HepG2 (cell line): Measurements from ENCODE around the gene KIF25. TPM values are rescaled to one million over a fixed set of nuclear protein-coding genes. Genes with fewer than 3 reads are reported as not detected.

Source experiments
- ATAC-seq: fragments of 200-7000 bp; cut with Tn5 transposase; 3 replicates; pipeline ENCODE4 v1.9.1; 2020; ENCODE audit warnings: mild to moderate bottlenecking, moderate library complexity
- BruUV-seq: library from RNA; stranded (reverse); fragments of 400-500 nt; replicated peaks from 2 replicates; lab custom pipeline; 2021; lab: Mats Ljungman, UMichigan
- CTCF ChIA-PET: fragments of 300-600 bp; formaldehyde crosslinking; extraction: SDS; loops from one replicate; lab custom pipeline; 2021; ENCODE audit warnings: low total read pairs, inconsistent platforms, low intra/inter-chr PET ratio; lab: Yijun Ruan, JAX
- POLR2A ChIA-PET: fragments of 350-600 bp; sonication (Branson Sonifier 250); formaldehyde crosslinking; loops from one replicate; lab custom pipeline; 2020; ENCODE audit warnings: antibody characterized with exemption, inconsistent platforms; lab: Yijun Ruan, JAX
- DNase-seq: peaks from one replicate; pipeline ENCODE4 v3.0.0-alpha.2; 2015; ENCODE audit warnings: low spot score
- FAIRE-seq: peaks from 3 replicates; lab custom pipeline; 2011; peaks lifted over from hg19 to GRCh38; lab: Jason Lieb, UNC
- H2AFZ ChIP-seq: one replicate; pipeline ENCODE4 v1.6.1; 2011; ENCODE audit warnings: low read length, inconsistent platforms
- H3K27ac ChIP-seq: fragments of 300-600 bp; 3 replicates; pipeline ENCODE4 v1.8.0; 2011; ENCODE audit warnings: mixed run types, mild to moderate bottlenecking, mixed read lengths, low read length, inconsistent platforms; ENCODE audit not compliant: insufficient read depth; ENCODE audit errors: extremely low read length
- H3K27me3 ChIP-seq, 2 experiments: fragments of 200-600 bp in 1 of 2; 2 replicates in 1 of 2; 3 replicates in 1 of 2; pipeline versions ENCODE4 v1.6.0 to v1.8.0; 2011; ENCODE audit warnings: low read length in 2 of 2, mild to moderate bottlenecking in 2 of 2, moderate library complexity in 2 of 2, inconsistent platforms in 1 of 2; ENCODE audit not compliant: insufficient read depth in 2 of 2, control insufficient read depth in 1 of 2
- H3K36me3 ChIP-seq, 2 experiments: fragments of 200-600 bp in 1 of 2; replicated peaks in 1 of 2; 2 replicates in 1 of 2; 3 replicates in 1 of 2; pipeline versions ENCODE4 v1.5.1 to v1.8.0; 2011; ENCODE audit warnings: low read length in 2 of 2, inconsistent platforms in 1 of 2; ENCODE audit not compliant: insufficient read depth in 2 of 2, control insufficient read depth in 1 of 2
- H3K4me1 ChIP-seq: 2 replicates; pipeline ENCODE4 v1.5.1; 2012; ENCODE audit warnings: low read length, inconsistent platforms; ENCODE audit not compliant: insufficient read depth
- H3K4me2 ChIP-seq: 2 replicates; pipeline ENCODE4 v1.6.0; 2011; ENCODE audit warnings: low read depth, low read length, inconsistent platforms
- H3K4me3 ChIP-seq, 3 experiments: fragments of 200-600 bp in 1 of 3; sonication (generic), shearing (Covaris generic) in 1 of 3; replicated peaks in 1 of 3; 2 replicates each; pipeline ENCODE4 v1.5.1; 2011 to 2016; ENCODE audit warnings: low read length in 3 of 3, inconsistent platforms in 2 of 3, low read depth in 2 of 3, mild to moderate bottlenecking in 2 of 3, control low read depth in 1 of 3, mixed read lengths in 1 of 3; ENCODE audit not compliant: insufficient read depth in 1 of 3
- H3K79me2 ChIP-seq: one replicate; pipeline ENCODE4 v1.6.1; 2011; ENCODE audit warnings: low read length, inconsistent platforms; ENCODE audit not compliant: insufficient read depth
- H3K9ac ChIP-seq: 2 replicates; pipeline ENCODE4 v1.6.0; 2011; ENCODE audit warnings: mild to moderate bottlenecking, low read depth, low read length, inconsistent platforms; ENCODE audit not compliant: insufficient read depth
- H3K9me3 ChIP-seq: 2 replicates; pipeline ENCODE4 v1.5.1; 2012; ENCODE audit warnings: mild to moderate bottlenecking, low read length
- H4K20me1 ChIP-seq: 2 replicates; pipeline ENCODE4 v1.6.0; 2011; ENCODE audit warnings: inconsistent platforms, mild to moderate bottlenecking, low read length, moderate library complexity; ENCODE audit not compliant: insufficient read depth
- ATF7-NPFF ChIP-seq: sonication (generic); formaldehyde crosslinking; IDR thresholded peaks from 2 replicates; pipeline ENCODE4 v1.8.1; 2023; ENCODE audit warnings: mild to moderate bottlenecking, low read depth, missing genetic modification reagents, moderate library complexity
- CREM ChIP-seq, 2 experiments: sonication (generic) in 1 of 2; formaldehyde crosslinking in 1 of 2; IDR thresholded peaks; 2 replicates each; pipeline versions ENCODE4 v1.4.0 to v1.6.1; 2016 to 2020; ENCODE audit warnings: antibody characterized with exemption in 1 of 2, mild to moderate bottlenecking in 1 of 2, missing genetic modification reagents in 1 of 2
- FOXK2 ChIP-seq: fragments of 450-650 bp; IDR thresholded peaks from 2 replicates; pipeline ENCODE4 v1.6.1; 2016
- GPN1 ChIP-seq: sonication (generic); formaldehyde crosslinking; IDR thresholded peaks from 2 replicates; pipeline ENCODE4 v1.5.1; 2020; ENCODE audit warnings: missing genetic modification reagents, borderline replicate concordance
- HIVEP1 ChIP-seq: sonication (generic); formaldehyde crosslinking; IDR thresholded peaks from 2 replicates; pipeline ENCODE4 v1.4.0; 2020; ENCODE audit warnings: mild to moderate bottlenecking, missing genetic modification reagents
- MTF2 ChIP-seq: sonication (generic); formaldehyde crosslinking; IDR thresholded peaks from 2 replicates; pipeline ENCODE4 v1.5.0; 2020; ENCODE audit warnings: missing genetic modification reagents, borderline replicate concordance
- MZF1 ChIP-seq: sonication (generic); formaldehyde crosslinking; IDR thresholded peaks from 2 replicates; pipeline ENCODE4 v1.8.1; 2023; ENCODE audit warnings: mild to moderate bottlenecking, missing genetic modification reagents, borderline replicate concordance
- PAX8 ChIP-seq: sonication (generic); formaldehyde crosslinking; IDR thresholded peaks from 2 replicates; pipeline ENCODE4 v1.8.0; 2022; ENCODE audit warnings: mild to moderate bottlenecking, missing genetic modification reagents, borderline replicate concordance
- RAD21 ChIP-seq: fragments of 450-650 bp; formaldehyde crosslinking; IDR thresholded peaks from 2 replicates; pipeline ENCODE4 v1.5.0; 2020; ENCODE audit warnings: mild to moderate bottlenecking
- RBFOX2 ChIP-seq: fragments of 200-400 bp; formaldehyde crosslinking; IDR thresholded peaks from 2 replicates; pipeline ENCODE4 v1.6.1; 2017; ENCODE audit warnings: low read depth, mild to moderate bottlenecking, low read length
- SATB2 ChIP-seq: sonication (generic); formaldehyde crosslinking; IDR thresholded peaks from 2 replicates; pipeline ENCODE4 v1.5.0; 2020; ENCODE audit warnings: missing genetic modification reagents
- SIX4 ChIP-seq: sonication (generic); formaldehyde crosslinking; IDR thresholded peaks from 2 replicates; pipeline ENCODE4 v1.4.0; 2020; ENCODE audit warnings: missing genetic modification reagents
- TBP ChIP-seq: sonication (generic); formaldehyde crosslinking; IDR thresholded peaks from 2 replicates; pipeline ENCODE4 v1.5.0; 2020; ENCODE audit warnings: missing genetic modification reagents
- ZBTB34 ChIP-seq: sonication (generic); formaldehyde crosslinking; IDR thresholded peaks from 2 replicates; pipeline ENCODE4 v1.8.0; 2022; ENCODE audit warnings: mild to moderate bottlenecking, missing genetic modification reagents
- ZNF546 ChIP-seq: sonication (generic); formaldehyde crosslinking; conservative IDR thresholded peaks from 2 replicates; pipeline ENCODE4 v1.8.1; 2023; ENCODE audit warnings: mild to moderate bottlenecking, missing genetic modification reagents
- ZNF547 ChIP-seq: sonication (generic); formaldehyde crosslinking; IDR thresholded peaks from 2 replicates; pipeline ENCODE4 v1.5.1; 2020; ENCODE audit warnings: mild to moderate bottlenecking, missing genetic modification reagents
- ZSCAN29 ChIP-seq: sonication (generic); formaldehyde crosslinking; conservative IDR thresholded peaks from 2 replicates; pipeline ENCODE4 v1.4.0; 2020; ENCODE audit warnings: mild to moderate bottlenecking, missing genetic modification reagents
- ZZZ3 ChIP-seq: sonication (generic); formaldehyde crosslinking; IDR thresholded peaks from 2 replicates; pipeline ENCODE4 v1.4.0; 2020; ENCODE audit warnings: missing genetic modification reagents, mild to moderate bottlenecking, borderline replicate concordance
- WGBS: methylation state at CpG from one replicate; pipeline ENCODE4 v1.1.6; 2017; ENCODE audit warnings: low lambda C conversion rate; 5-methylcytosine and 5-hydroxymethylcytosine counted together
- in situ Hi-C: cut with HindIII; loops from 2 replicates; pipeline ENCODE4 v1.10.0; 2017; ENCODE audit warnings: low pct_unique_long_range_greater_than_20kb; ENCODE audit not compliant: extremely low pct_ligation_motif_present
- intact Hi-C: fragments of 100-400 bp; cut with micrococcal nuclease; formaldehyde crosslinking; loops from one replicate; pipeline ENCODE4 v1.10.0; 2022; ENCODE audit not compliant: unreplicated experiment
- polyA plus RNA-seq, 8 experiments: library from polyadenylated mRNA; depleted of rRNA in 3 of 8; stranded (reverse) in 7 of 8; unstranded in 1 of 8; fragments of >200 nt; fragmentation: Illumina TruSeq in 4 of 8; extraction: Trizol in 4 of 8; gene quantifications; 2 replicates each; pipeline versions ENCODE4 v1.2.1 to v1.2.3, GENCODE V29; 2011 to 2016; ENCODE audit warnings: low read depth in 4 of 8, missing spikeins in 1 of 8, mixed read lengths in 1 of 8; ENCODE audit not compliant: insufficient read depth in 1 of 8
- total RNA-seq, 5 experiments: library from RNA; depleted of rRNA; stranded (reverse); fragments of >200 nt; fragmentation: Illumina TruSeq; extraction: Trizol; gene quantifications; 2 replicates each; pipeline ENCODE4 v1.2.3, GENCODE V29; 2016; ENCODE audit warnings: low read depth in 1 of 5
- TF ChIP-seq, protein P1 (sequence below): sonication (generic); formaldehyde crosslinking; IDR thresholded peaks from 2 replicates; pipeline ENCODE4 v1.5.1; 2020; ENCODE audit warnings: mild to moderate bottlenecking, moderate library complexity, missing genetic modification reagents
- TF ChIP-seq, protein P2 (sequence below): sonication (generic); formaldehyde crosslinking; IDR thresholded peaks from 2 replicates; pipeline ENCODE4 v1.5.0; 2020; ENCODE audit warnings: missing genetic modification reagents

KIF25 gene
- total and polyA plus RNA-seq, 2 of the 13 experiments (the other 11 are each of a cell fraction or from before 2014, with no cell fraction given): not detected

- no peaks in the 10 kb centered on the region for H3K27me3 ChIP-seq
- no peaks in the 10 kb centered on the region for H4K20me1 ChIP-seq
- intact Hi-C loops (no loop called here), in situ Hi-C loops (no loop called here)
- H3K4me3 ChIP-seq: no peak overlapping the region
- peaks cover 54 to 92% of the 10 kb centered on the region in 2 experiments for H3K36me3 ChIP-seq
- peaks cover 10% of the 10 kb centered on the region for H3K4me1 ChIP-seq
- no TSS peak for BruUV-seq
- CTCF ChIA-PET: interaction anchor here (0.7 kb wide), 1 partner anchor 20 kb away, joined by 3 read pairs; no protein-coding TSS in a partner anchor
- no peaks in the 10 kb centered on the region for H3K9me3 ChIP-seq
- WGBS: 100% methylated on average over 1 of the region's 1 CpG
- H3K27ac ChIP-seq: no peak overlapping the region
- no peak for ATAC-seq
- no peak overlapping the region for H3K9ac ChIP-seq
- no peak overlapping the region for H3K4me2 ChIP-seq
- FAIRE-seq: no peak
- TF ChIP-seq, protein P1, sequence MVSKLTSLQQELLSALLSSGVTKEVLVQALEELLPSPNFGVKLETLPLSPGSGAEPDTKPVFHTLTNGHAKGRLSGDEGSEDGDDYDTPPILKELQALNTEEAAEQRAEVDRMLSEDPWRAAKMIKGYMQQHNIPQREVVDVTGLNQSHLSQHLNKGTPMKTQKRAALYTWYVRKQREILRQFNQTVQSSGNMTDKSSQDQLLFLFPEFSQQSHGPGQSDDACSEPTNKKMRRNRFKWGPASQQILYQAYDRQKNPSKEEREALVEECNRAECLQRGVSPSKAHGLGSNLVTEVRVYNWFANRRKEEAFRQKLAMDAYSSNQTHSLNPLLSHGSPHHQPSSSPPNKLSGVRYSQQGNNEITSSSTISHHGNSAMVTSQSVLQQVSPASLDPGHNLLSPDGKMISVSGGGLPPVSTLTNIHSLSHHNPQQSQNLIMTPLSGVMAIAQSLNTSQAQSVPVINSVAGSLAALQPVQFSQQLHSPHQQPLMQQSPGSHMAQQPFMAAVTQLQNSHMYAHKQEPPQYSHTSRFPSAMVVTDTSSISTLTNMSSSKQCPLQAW (CRISPR knock-in tag): no peak
- TF ChIP-seq TBP (CRISPR knock-in tag): no peak
- TF ChIP-seq SATB2: no peak
- TF ChIP-seq HIVEP1: no peak
- no peak for TF ChIP-seq ZBTB34 (CRISPR knock-in tag)
- no peak for TF ChIP-seq ZNF546
- TF ChIP-seq CREM (IDR thresholded peaks at IDR 0.05): no peak
- no peak for TF ChIP-seq CREM (CRISPR knock-in tag; IDR thresholded peaks at IDR 0.05)
- TF ChIP-seq MZF1 (CRISPR knock-in tag): no peak
- TF ChIP-seq FOXK2: no peak
- TF ChIP-seq RBFOX2: no peak
- TF ChIP-seq SIX4 (CRISPR knock-in tag): no peak
- TF ChIP-seq MTF2 (CRISPR knock-in tag): no peak
- TF ChIP-seq, protein P2, sequence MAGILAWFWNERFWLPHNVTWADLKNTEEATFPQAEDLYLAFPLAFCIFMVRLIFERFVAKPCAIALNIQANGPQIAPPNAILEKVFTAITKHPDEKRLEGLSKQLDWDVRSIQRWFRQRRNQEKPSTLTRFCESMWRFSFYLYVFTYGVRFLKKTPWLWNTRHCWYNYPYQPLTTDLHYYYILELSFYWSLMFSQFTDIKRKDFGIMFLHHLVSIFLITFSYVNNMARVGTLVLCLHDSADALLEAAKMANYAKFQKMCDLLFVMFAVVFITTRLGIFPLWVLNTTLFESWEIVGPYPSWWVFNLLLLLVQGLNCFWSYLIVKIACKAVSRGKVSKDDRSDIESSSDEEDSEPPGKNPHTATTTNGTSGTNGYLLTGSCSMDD (CRISPR knock-in tag): no peak
- TF ChIP-seq RAD21: no peak
- TF ChIP-seq ZZZ3 (CRISPR knock-in tag): no peak
- TF ChIP-seq ZSCAN29 (CRISPR knock-in tag): no peak
- TF ChIP-seq ZNF547 (CRISPR knock-in tag): no peak
- no peak for TF ChIP-seq ATF7-NPFF
- TF ChIP-seq PAX8 (CRISPR knock-in tag): no peak
- TF ChIP-seq GPN1 (CRISPR knock-in tag): no peak
- no peak overlapping the region for H2AFZ ChIP-seq
- no peak for DNase-seq
- H3K79me2 ChIP-seq: no peaks in the 10 kb centered on the region
- POLR2A ChIA-PET: no interaction called here
Observed at GRCh38 chr6:167947716-167948115, 49.8 kb upstream of the KIF25 start.
